GM21390 (cell line): Measurements from ENCODE around the gene GRHL1.

Experiments used
- ATAC-seq: cut with Tn5 transposase; IDR thresholded peaks from one replicate; pipeline ENCODE4 v1.9.1; 2021; ENCODE audit not compliant: unreplicated experiment

The GRHL1 gene

GRCh38 chr2:9971890-9972289 lies 20.4 kb downstream of the GRHL1 start:
- no peak for ATAC-seq

- ATAC-seq: no peak
Measured at GRCh38 chr2:9972621-9973479, 21.4 kb downstream of the GRHL1 start.

GRCh38 chr2:9973690-9974089 lies 22.2 kb downstream of the GRHL1 start:
- no peak for ATAC-seq

- ATAC-seq: no peak
Measured at GRCh38 chr2:9974343-9974742, 22.9 kb downstream of the GRHL1 start.

GRCh38 chr2:9975328-9975727 lies 23.8 kb downstream of the GRHL1 start:
- no peak for ATAC-seq

GRCh38 chr2:9975805-9976447 lies 24.4 kb downstream of the GRHL1 start:
- no peak for ATAC-seq

GRCh38 chr2:9979977-9980376 lies 28.5 kb downstream of the GRHL1 start:
- no peak for ATAC-seq

- ATAC-seq: no peak
Measured at GRCh38 chr2:9980520-9980919, 29.0 kb downstream of the GRHL1 start.

GRCh38 chr2:9981655-9982054 lies 30.2 kb downstream of the GRHL1 start:
- ATAC-seq: no peak

- ATAC-seq: no peak
Measured at GRCh38 chr2:9982248-9982647, 30.8 kb downstream of the GRHL1 start.

GRCh38 chr2:9982891-9983290 lies 31.4 kb downstream of the GRHL1 start:
- no peak for ATAC-seq

- ATAC-seq: no peak
Measured at GRCh38 chr2:9983401-9984216, 32.1 kb downstream of the GRHL1 start.

GRCh38 chr2:9984217-9984739 lies 32.8 kb downstream of the GRHL1 start:
- no peak for ATAC-seq

- ATAC-seq: no peak
Measured at GRCh38 chr2:9984871-9985480, 33.5 kb downstream of the GRHL1 start.

GRCh38 chr2:9985531-9986328 lies 34.2 kb downstream of the GRHL1 start:
- no peak for ATAC-seq

- no peak for ATAC-seq
Measured at GRCh38 chr2:9988320-9988719, 36.8 kb downstream of the GRHL1 start.

GRCh38 chr2:9990736-9991135 lies 39.2 kb downstream of the GRHL1 start:
- no peak for ATAC-seq

GRCh38 chr2:9991221-9991620 lies 39.7 kb downstream of the GRHL1 start:
- ATAC-seq: no peak

GRCh38 chr2:9991829-9992273 lies 40.4 kb downstream of the GRHL1 start:
- no peak for ATAC-seq
